ENCODE measurements around the gene ACBD6.

GRCh38 chr1:180269645-180270529, 232.5 kb downstream of the ACBD6 start:
- TF ChIP-seq, protein P1, sequence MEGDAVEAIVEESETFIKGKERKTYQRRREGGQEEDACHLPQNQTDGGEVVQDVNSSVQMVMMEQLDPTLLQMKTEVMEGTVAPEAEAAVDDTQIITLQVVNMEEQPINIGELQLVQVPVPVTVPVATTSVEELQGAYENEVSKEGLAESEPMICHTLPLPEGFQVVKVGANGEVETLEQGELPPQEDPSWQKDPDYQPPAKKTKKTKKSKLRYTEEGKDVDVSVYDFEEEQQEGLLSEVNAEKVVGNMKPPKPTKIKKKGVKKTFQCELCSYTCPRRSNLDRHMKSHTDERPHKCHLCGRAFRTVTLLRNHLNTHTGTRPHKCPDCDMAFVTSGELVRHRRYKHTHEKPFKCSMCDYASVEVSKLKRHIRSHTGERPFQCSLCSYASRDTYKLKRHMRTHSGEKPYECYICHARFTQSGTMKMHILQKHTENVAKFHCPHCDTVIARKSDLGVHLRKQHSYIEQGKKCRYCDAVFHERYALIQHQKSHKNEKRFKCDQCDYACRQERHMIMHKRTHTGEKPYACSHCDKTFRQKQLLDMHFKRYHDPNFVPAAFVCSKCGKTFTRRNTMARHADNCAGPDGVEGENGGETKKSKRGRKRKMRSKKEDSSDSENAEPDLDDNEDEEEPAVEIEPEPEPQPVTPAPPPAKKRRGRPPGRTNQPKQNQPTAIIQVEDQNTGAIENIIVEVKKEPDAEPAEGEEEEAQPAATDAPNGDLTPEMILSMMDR (IDR thresholded peaks at IDR 0.05), result no peak
- no peak for TF ChIP-seq POLR2AphosphoS5 (IDR thresholded peaks at IDR 0.05)
